ENCODE results near the gene AP2A2.

AP2A2 gene

GRCh38 chr11:977830-978720 is 52.4 kb downstream of the AP2A2 start:
- no peak for DNase-seq

- no peak for DNase-seq
Observed at GRCh38 chr11:978781-979180, 53.1 kb downstream of the AP2A2 start.

GRCh38 chr11:980438-981357 is 55.0 kb downstream of the AP2A2 start:
- no peak for DNase-seq

GRCh38 chr11:981764-982163 is 56.1 kb downstream of the AP2A2 start:
- DNase-seq, result no peak

GRCh38 chr11:984546-984945 is 58.9 kb downstream of the AP2A2 start:
- no peak for DNase-seq

GRCh38 chr11:985406-985805 is 59.7 kb downstream of the AP2A2 start:
- no peak for DNase-seq

GRCh38 chr11:985848-986247 is 60.2 kb downstream of the AP2A2 start:
- DNase-seq, result no peak

GRCh38 chr11:986270-986951 is 60.7 kb downstream of the AP2A2 start:
- no peak for DNase-seq

GRCh38 chr11:986952-987305 is 61.3 kb downstream of the AP2A2 start:
- DNase-seq, result no peak

GRCh38 chr11:987671-988070 is 62.0 kb downstream of the AP2A2 start:
- no peak for DNase-seq

- DNase-seq, result no peak
Observed at GRCh38 chr11:990101-990500, 64.4 kb downstream of the AP2A2 start.

- DNase-seq, result no peak
Observed at GRCh38 chr11:991034-991433, 65.4 kb downstream of the AP2A2 start.

- DNase-seq, result no peak
Observed at GRCh38 chr11:991711-992307, 66.1 kb downstream of the AP2A2 start.

GRCh38 chr11:992577-992976 is 66.9 kb downstream of the AP2A2 start:
- no peak for DNase-seq

GRCh38 chr11:993632-994167 is 68.0 kb downstream of the AP2A2 start:
- DNase-seq, result no peak

- no peak for DNase-seq
Observed at GRCh38 chr11:995044-995751, 69.5 kb downstream of the AP2A2 start.

GRCh38 chr11:995752-996420 is 70.2 kb downstream of the AP2A2 start:
- no peak for DNase-seq

- no peak for DNase-seq
Observed at GRCh38 chr11:996681-997080, 71.0 kb downstream of the AP2A2 start.

GRCh38 chr11:997907-998306 is 72.2 kb downstream of the AP2A2 start:
- DNase-seq, result no peak

- DNase-seq, result no peak
Observed at GRCh38 chr11:999009-999408, 73.3 kb downstream of the AP2A2 start.

Measured in DMS153 (cell line).